ENCODE measurements around the gene NPIPB2. TPM values are rescaled to one million over a fixed set of nuclear protein-coding genes. Genes with fewer than 3 reads are reported as not detected.

Gene NPIPB2
- polyA plus RNA-seq, 2 of the 4 experiments (the other 2 are of a cell fraction), result 2.7 to 6.6 TPM

DNA sequence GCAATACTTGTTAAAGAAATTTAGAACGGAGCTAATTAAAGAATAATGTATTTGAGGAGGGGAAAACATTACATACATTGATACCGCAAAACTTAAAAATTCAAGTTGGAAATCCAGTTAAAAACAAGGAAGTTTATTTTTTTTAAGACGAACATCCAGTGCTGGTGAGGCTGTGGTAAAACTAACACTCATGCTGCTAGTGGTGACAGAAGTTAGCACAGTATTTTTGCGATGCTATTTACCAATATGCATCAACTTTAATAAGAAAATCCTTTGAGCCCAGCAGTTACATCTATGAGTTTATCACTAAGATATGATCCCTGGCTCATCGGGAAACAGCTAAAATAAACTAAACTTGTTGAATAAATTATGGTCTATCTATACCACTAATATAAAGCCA, 57.8 kb downstream of the NPIPB2 start:
- H3K4me1 ChIP-seq, result no peaks in the 10 kb centered on the region
- no peak overlapping the region for H3K4me3 ChIP-seq
- DNase-seq (ENCODE audit: low read depth in 1 of 2, low spot score in 1 of 2) (no peak), ATAC-seq (no peak), FAIRE-seq (no peak)
- no peak overlapping the region for H3K4me2 ChIP-seq
- no peaks in the 10 kb centered on the region for H3K9me3 ChIP-seq
- WGBS (ENCODE audit: missing lambda C conversion rate), result 97% methylated on average over 5 of the region's 5 CpGs
- CTCF ChIA-PET, result interaction anchor here (1.2 to 2.5 kb wide), 2 partner anchors 12 to 184 kb away, joined by 3 to 9 read pairs; no protein-coding TSS in a partner anchor
- POLR2A ChIA-PET, result no interaction called here
- TF ChIP-seq BHLHE40 (IDR thresholded peaks at IDR 0.05; ENCODE audit: low read depth, low read length) (no peak), FOSL2 (IDR thresholded peaks at IDR 0.05) (no peak), FOSL2 (CRISPR knock-in tag; IDR thresholded peaks at IDR 0.05) (no peak), POLR2AphosphoS2 (conservative IDR thresholded peaks at IDR 0.05; ENCODE audit: low read length) (no peak)
- TF ChIP-seq, protein P1, sequence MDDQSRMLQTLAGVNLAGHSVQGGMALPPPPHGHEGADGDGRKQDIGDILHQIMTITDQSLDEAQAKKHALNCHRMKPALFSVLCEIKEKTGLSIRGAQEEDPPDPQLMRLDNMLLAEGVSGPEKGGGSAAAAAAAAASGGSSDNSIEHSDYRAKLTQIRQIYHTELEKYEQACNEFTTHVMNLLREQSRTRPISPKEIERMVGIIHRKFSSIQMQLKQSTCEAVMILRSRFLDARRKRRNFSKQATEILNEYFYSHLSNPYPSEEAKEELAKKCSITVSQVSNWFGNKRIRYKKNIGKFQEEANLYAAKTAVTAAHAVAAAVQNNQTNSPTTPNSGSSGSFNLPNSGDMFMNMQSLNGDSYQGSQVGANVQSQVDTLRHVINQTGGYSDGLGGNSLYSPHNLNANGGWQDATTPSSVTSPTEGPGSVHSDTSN (IDR thresholded peaks at IDR 0.05), result no peak
- TF ChIP-seq, protein P2, sequence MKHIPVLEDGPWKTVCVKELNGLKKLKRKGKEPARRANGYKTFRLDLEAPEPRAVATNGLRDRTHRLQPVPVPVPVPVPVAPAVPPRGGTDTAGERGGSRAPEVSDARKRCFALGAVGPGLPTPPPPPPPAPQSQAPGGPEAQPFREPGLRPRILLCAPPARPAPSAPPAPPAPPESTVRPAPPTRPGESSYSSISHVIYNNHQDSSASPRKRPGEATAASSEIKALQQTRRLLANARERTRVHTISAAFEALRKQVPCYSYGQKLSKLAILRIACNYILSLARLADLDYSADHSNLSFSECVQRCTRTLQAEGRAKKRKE (CRISPR knock-in tag; IDR thresholded peaks at IDR 0.05; ENCODE audit: low read depth), result no peak
- TF ChIP-seq, protein P3, sequence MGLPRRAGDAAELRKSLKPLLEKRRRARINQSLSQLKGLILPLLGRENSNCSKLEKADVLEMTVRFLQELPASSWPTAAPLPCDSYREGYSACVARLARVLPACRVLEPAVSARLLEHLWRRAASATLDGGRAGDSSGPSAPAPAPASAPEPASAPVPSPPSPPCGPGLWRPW (IDR thresholded peaks at IDR 0.05), result no peak
- no peak overlapping the region for H3K27ac ChIP-seq

DNA sequence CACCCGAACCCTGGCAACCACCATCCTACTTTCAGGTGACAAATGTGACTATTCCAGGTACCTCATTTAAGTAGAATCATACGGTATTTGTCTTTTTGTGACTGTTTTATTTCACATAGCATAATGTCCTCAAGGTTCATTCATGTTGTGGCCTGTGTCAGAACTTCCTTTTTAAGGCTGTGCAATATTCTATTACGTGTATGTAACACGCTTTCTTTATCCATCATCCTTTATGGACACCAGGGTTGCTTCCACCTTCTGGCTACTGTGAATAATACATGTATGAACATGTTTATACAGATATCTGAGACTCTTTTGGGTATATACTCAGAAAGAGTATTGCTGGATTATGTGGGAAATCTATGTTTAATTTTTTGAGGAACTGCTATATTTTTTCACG, 61.8 kb downstream of the NPIPB2 start:
- WGBS (ENCODE audit: missing lambda C conversion rate), result 94% methylated on average over 5 of the region's 5 CpGs
- Histone ChIP-seq H3K27ac (no peak overlapping the region), H3K9me3 (no peaks in the 10 kb centered on the region), H3K4me2 (no peak overlapping the region), H3K4me3 (no peak overlapping the region), H3K4me1 (no peaks in the 10 kb centered on the region)
- FAIRE-seq, result no peak
- POLR2A ChIA-PET, result no interaction called here
- CTCF ChIA-PET, result no interaction called here
- DNase-seq (ENCODE audit: low read depth in 1 of 2, low spot score in 1 of 2), result no peak
- TF ChIP-seq RNF2 (IDR thresholded peaks at IDR 0.05; ENCODE audit: borderline replicate concordance, low read depth) (no peak), ZNF302 (CRISPR knock-in tag; IDR thresholded peaks at IDR 0.05) (no peak), JUN (IDR thresholded peaks at IDR 0.05) (no peak), RARB (CRISPR knock-in tag; IDR thresholded peaks at IDR 0.05) (no peak), CHD2 (IDR thresholded peaks at IDR 0.05; ENCODE audit: low read length, partially characterized antibody) (no peak), MAFK (IDR thresholded peaks at IDR 0.05; ENCODE audit: partially characterized antibody) (no peak), MAZ (IDR thresholded peaks at IDR 0.05; ENCODE audit: borderline replicate concordance, low read depth, low read length) (no peak), KDM5A (IDR thresholded peaks at IDR 0.05) (no peak), CEBPB (IDR thresholded peaks at IDR 0.05) (no peak), EP300 (IDR thresholded peaks at IDR 0.05) (no peak), EHF (CRISPR knock-in tag; IDR thresholded peaks at IDR 0.05) (no peak), BHLHE40 (IDR thresholded peaks at IDR 0.05; ENCODE audit: low read depth, low read length) (no peak), GATA3 (IDR thresholded peaks at IDR 0.05; ENCODE audit: borderline replicate concordance) (no peak), SREBF2 (IDR thresholded peaks at IDR 0.05) (no peak)
- TF ChIP-seq, protein P2 (CRISPR knock-in tag; IDR thresholded peaks at IDR 0.05; ENCODE audit: low read depth), result no peak
- TF ChIP-seq, protein P4, sequence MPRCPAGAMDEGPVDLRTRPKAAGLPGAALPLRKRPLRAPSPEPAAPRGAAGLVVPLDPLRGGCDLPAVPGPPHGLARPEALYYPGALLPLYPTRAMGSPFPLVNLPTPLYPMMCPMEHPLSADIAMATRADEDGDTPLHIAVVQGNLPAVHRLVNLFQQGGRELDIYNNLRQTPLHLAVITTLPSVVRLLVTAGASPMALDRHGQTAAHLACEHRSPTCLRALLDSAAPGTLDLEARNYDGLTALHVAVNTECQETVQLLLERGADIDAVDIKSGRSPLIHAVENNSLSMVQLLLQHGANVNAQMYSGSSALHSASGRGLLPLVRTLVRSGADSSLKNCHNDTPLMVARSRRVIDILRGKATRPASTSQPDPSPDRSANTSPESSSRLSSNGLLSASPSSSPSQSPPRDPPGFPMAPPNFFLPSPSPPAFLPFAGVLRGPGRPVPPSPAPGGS (IDR thresholded peaks at IDR 0.05), result no peak
- TF ChIP-seq, protein P5, sequence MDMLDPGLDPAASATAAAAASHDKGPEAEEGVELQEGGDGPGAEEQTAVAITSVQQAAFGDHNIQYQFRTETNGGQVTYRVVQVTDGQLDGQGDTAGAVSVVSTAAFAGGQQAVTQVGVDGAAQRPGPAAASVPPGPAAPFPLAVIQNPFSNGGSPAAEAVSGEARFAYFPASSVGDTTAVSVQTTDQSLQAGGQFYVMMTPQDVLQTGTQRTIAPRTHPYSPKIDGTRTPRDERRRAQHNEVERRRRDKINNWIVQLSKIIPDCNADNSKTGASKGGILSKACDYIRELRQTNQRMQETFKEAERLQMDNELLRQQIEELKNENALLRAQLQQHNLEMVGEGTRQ (IDR thresholded peaks at IDR 0.05), result no peak
- no peak for ATAC-seq
